ENCODE results near the gene STXBP1. TPM values are rescaled to one million over a fixed set of nuclear protein-coding genes. Genes with fewer than 3 reads are reported as not detected.

STXBP1 gene
- total and polyA plus RNA-seq, 9 of the 15 experiments (the other 6 are each of a cell fraction or from before 2014, with no cell fraction given), result 4.6 to 35.1 (median 9.7) TPM

DNA sequence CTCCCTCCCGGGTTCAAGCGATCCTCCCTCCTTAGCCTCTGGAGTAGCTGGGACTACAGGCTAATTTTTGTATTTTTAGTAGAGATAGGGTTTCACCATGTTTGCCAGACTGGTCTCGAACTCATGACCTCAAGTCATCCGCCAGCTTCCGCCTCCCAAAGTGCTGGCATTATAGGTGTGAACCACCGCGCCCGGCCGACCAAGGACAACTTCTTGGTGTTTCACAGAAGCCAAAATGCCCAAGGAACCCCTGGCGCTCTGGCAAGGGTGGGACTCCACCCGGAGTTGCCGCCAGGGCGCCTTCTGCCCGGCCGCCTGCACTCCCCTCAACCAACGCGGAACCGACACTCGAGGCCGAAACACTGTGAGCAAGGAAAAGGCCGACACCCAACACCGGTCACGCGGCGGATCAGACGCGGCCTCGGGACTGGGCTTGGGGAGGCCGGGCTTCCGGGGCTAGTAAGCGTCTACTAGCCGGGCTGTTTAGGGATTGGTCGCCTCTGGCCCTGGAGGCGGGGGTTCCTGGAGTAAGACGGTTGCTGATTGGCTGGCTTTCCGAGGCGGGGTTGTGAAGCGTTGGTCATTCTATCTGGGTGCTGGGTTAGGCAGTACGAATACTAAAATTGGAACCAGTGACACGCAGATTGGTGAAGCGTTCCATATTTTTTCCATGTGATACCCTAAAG is 87.1 kb downstream of the STXBP1 start (continued):
- TF ChIP-seq, protein P1, sequence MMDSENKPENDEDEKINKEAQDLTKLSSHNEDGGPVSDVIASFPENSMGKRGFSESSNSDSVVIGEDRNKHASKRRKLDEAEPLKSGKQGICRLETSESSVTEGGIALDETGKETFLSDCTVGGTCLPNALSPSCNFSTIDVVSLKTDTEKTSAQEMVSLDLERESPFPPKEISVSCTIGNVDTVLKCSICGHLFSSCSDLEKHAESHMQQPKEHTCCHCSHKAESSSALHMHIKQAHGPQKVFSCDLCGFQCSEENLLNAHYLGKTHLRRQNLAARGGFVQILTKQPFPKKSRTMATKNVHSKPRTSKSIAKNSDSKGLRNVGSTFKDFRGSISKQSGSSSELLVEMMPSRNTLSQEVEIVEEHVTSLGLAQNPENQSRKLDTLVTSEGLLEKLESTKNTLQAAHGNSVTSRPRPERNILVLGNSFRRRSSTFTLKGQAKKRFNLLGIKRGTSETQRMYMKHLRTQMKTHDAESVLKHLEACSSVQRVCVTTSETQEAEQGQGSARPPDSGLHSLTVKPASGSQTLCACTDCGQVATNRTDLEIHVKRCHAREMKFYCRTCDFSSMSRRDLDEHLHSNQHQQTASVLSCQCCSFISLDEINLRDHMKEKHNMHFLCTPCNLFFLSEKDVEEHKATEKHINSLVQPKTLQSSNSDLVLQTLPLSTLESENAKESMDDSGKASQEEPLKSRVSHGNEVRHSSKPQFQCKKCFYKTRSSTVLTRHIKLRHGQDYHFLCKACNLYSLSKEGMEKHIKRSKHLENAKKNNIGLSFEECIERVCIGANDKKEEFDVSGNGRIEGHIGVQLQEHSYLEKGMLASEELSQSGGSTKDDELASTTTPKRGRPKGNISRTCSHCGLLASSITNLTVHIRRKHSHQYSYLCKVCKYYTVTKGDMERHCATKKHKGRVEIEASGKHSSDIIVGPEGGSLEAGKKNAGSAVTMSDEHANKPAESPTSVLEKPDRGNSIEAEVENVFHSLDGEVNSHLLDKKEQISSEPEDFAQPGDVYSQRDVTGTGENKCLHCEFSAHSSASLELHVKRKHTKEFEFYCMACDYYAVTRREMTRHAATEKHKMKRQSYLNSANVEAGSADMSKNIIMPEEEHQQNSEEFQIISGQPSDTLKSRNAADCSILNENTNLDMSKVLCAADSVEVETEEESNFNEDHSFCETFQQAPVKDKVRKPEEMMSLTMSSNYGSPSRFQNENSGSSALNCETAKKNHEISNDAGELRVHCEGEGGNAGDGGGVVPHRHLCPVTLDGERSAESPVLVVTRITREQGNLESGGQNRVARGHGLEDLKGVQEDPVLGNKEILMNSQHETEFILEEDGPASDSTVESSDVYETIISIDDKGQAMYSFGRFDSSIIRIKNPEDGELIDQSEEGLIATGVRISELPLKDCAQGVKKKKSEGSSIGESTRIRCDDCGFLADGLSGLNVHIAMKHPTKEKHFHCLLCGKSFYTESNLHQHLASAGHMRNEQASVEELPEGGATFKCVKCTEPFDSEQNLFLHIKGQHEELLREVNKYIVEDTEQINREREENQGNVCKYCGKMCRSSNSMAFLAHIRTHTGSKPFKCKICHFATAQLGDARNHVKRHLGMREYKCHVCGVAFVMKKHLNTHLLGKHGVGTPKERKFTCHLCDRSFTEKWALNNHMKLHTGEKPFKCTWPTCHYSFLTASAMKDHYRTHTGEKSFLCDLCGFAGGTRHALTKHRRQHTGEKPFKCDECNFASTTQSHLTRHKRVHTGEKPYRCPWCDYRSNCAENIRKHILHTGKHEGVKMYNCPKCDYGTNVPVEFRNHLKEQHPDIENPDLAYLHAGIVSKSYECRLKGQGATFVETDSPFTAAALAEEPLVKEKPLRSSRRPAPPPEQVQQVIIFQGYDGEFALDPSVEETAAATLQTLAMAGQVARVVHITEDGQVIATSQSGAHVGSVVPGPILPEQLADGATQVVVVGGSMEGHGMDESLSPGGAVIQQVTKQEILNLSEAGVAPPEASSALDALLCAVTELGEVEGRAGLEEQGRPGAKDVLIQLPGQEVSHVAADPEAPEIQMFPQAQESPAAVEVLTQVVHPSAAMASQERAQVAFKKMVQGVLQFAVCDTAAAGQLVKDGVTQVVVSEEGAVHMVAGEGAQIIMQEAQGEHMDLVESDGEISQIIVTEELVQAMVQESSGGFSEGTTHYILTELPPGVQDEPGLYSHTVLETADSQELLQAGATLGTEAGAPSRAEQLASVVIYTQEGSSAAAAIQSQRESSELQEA (IDR thresholded peaks at IDR 0.05; ENCODE audit: low read depth), result no peak
- TF ChIP-seq, protein P2, sequence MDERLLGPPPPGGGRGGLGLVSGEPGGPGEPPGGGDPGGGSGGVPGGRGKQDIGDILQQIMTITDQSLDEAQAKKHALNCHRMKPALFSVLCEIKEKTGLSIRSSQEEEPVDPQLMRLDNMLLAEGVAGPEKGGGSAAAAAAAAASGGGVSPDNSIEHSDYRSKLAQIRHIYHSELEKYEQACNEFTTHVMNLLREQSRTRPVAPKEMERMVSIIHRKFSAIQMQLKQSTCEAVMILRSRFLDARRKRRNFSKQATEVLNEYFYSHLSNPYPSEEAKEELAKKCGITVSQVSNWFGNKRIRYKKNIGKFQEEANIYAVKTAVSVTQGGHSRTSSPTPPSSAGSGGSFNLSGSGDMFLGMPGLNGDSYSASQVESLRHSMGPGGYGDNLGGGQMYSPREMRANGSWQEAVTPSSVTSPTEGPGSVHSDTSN (CRISPR knock-in tag; IDR thresholded peaks at IDR 0.05; ENCODE audit: low read depth), result no peak
- TF ChIP-seq, protein P2 (tag; conservative IDR thresholded peaks at IDR 0.05; ENCODE audit: low read depth), result no peak
- TF ChIP-seq, protein P3, sequence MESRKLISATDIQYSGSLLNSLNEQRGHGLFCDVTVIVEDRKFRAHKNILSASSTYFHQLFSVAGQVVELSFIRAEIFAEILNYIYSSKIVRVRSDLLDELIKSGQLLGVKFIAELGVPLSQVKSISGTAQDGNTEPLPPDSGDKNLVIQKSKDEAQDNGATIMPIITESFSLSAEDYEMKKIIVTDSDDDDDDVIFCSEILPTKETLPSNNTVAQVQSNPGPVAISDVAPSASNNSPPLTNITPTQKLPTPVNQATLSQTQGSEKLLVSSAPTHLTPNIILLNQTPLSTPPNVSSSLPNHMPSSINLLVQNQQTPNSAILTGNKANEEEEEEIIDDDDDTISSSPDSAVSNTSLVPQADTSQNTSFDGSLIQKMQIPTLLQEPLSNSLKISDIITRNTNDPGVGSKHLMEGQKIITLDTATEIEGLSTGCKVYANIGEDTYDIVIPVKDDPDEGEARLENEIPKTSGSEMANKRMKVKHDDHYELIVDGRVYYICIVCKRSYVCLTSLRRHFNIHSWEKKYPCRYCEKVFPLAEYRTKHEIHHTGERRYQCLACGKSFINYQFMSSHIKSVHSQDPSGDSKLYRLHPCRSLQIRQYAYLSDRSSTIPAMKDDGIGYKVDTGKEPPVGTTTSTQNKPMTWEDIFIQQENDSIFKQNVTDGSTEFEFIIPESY (CRISPR knock-in tag; IDR thresholded peaks at IDR 0.05), result peak; percentile 66; the same call in 1 of the 2 replicates
- peak; percentile 76; the same call in 1 of the 2 replicates for TF ChIP-seq ZNF766 (CRISPR knock-in tag; conservative IDR thresholded peaks at IDR 0.05)
- TF ChIP-seq, protein P4, sequence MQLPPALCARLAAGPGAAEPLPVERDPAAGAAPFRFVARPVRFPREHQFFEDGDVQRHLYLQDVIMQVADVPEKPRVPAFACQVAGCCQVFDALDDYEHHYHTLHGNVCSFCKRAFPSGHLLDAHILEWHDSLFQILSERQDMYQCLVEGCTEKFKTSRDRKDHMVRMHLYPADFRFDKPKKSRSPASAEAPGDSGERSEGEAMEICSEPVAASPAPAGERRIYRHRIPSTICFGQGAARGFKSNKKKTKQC (CRISPR knock-in tag; IDR thresholded peaks at IDR 0.05), result peak; percentile 92; the same call in 1 of the 2 replicates
- TF ChIP-seq, protein P5, sequence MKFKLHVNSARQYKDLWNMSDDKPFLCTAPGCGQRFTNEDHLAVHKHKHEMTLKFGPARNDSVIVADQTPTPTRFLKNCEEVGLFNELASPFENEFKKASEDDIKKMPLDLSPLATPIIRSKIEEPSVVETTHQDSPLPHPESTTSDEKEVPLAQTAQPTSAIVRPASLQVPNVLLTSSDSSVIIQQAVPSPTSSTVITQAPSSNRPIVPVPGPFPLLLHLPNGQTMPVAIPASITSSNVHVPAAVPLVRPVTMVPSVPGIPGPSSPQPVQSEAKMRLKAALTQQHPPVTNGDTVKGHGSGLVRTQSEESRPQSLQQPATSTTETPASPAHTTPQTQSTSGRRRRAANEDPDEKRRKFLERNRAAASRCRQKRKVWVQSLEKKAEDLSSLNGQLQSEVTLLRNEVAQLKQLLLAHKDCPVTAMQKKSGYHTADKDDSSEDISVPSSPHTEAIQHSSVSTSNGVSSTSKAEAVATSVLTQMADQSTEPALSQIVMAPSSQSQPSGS (CRISPR knock-in tag; IDR thresholded peaks at IDR 0.05), result no peak
- TF ChIP-seq ZNF121 (CRISPR knock-in tag; conservative IDR thresholded peaks at IDR 0.05), result no peak

All from K562 (cell line).